Measurements from ENCODE around the gene SCYL1. TPM values are rescaled to one million over a fixed set of nuclear protein-coding genes. Genes with fewer than 3 reads are reported as not detected.
A peak's percentile ranks its signal among the peaks of the same experiment; 100 is the strongest.

Gene SCYL1
- total RNA-seq, 1 experiment from 2014 or later, result 54.7 TPM

GRCh38 chr11:65492387-65492636, 32.6 kb upstream of the SCYL1 start:
- Histone ChIP-seq H3K27ac (ENCODE audit: insufficient read length, low read depth, low read length) (no peak overlapping the region), H3K9me3 (ENCODE audit: control insufficient read depth, low read depth, low read length) (no peaks in the 10 kb centered on the region), H2BK20ac (ENCODE audit: low read depth, low read length, poor library complexity, severe bottlenecking) (no peak overlapping the region), H3K14ac (ENCODE audit: insufficient read depth, low read length) (no peak overlapping the region), H4K8ac (replicated peaks; ENCODE audit: insufficient read length, low read depth, low read length) (no peak overlapping the region), H3K23ac (ENCODE audit: insufficient read length, low read depth, low read length) (no peak overlapping the region), H3K4ac (ENCODE audit: low read depth, low read length) (no peak overlapping the region), H2AFZ (ENCODE audit: low read length) (no peak overlapping the region), H3K4me2 (ENCODE audit: insufficient read depth, insufficient read length, low read length) (no peak overlapping the region), H3K27me3 (ENCODE audit: insufficient read depth, low read length) (no peaks in the 10 kb centered on the region), H2AK5ac (ENCODE audit: insufficient read length, low read length) (no peak overlapping the region), H3K4me1 (ENCODE audit: insufficient read depth, low read length) (peaks cover 30% of the 10 kb centered on the region; the same call in 1 of the 2 replicates), H3T11ph (ENCODE audit: low read length) (no peak overlapping the region), H4K20me1 (ENCODE audit: control insufficient read depth, insufficient read depth, insufficient read length) (no peaks in the 10 kb centered on the region), H3K79me2 (ENCODE audit: insufficient read depth, low read length) (no peaks in the 10 kb centered on the region), H2BK12ac (ENCODE audit: insufficient read length, low read depth, low read length) (peak overlapping the region; percentile 42), H3K9ac (ENCODE audit: extremely low read depth, insufficient read length, low read length) (no peak overlapping the region), H4K91ac (ENCODE audit: insufficient read length, low read depth, low read length) (no peak overlapping the region), H3K23me2 (ENCODE audit: insufficient read length, low read depth, low read length, poor library complexity, severe bottlenecking) (peaks cover 16% of the 10 kb centered on the region), H3K79me1 (ENCODE audit: insufficient read depth, low read depth, low read length, poor library complexity, severe bottlenecking) (no peaks in the 10 kb centered on the region), H3K18ac (ENCODE audit: insufficient read length, low read depth, low read length) (peak overlapping the region; percentile 39), H2BK15ac (ENCODE audit: low read depth, low read length) (no peak overlapping the region), H3K56ac (ENCODE audit: insufficient read length, low read depth, low read length) (no peak overlapping the region), H2BK120ac (ENCODE audit: low read depth, low read length, poor library complexity, severe bottlenecking) (no peak overlapping the region), H2BK5ac (ENCODE audit: insufficient read length, low read length) (no peak overlapping the region), H4K5ac (ENCODE audit: insufficient read length, low read depth, low read length) (no peak overlapping the region)
- WGBS (ENCODE audit: extremely low coverage, insufficient read length, low lambda C conversion rate), result no CpG with 5 or more reads among the region's 4 CpGs
- DNase-seq, result no peak
- Mint-ChIP-seq H3K27me3 (ENCODE audit: low read depth) (peaks cover 2% of the 10 kb centered on the region; the same call in 1 of the 2 replicates), H3K4me1 (peaks cover 80 to 82% of the 10 kb centered on the region in 2 experiments), H3K36me3 (ENCODE audit: insufficient read depth in 1 of 3, low read depth in 3 of 3) (no peaks in the 10 kb centered on the region; a peak in 1 of 7 replicates), H3K4me3 (peak overlapping the region in 1 of 2 experiments; percentile 62; a peak in 1 of 5 replicates), H3K27ac (peak overlapping the region in 2 of 3 experiments; percentile 72 to 92; a peak in 4 of 7 replicates), H3K9me3 (no peaks in the 10 kb centered on the region; a peak in 1 of 5 replicates)
- TF ChIP-seq, protein P1, sequence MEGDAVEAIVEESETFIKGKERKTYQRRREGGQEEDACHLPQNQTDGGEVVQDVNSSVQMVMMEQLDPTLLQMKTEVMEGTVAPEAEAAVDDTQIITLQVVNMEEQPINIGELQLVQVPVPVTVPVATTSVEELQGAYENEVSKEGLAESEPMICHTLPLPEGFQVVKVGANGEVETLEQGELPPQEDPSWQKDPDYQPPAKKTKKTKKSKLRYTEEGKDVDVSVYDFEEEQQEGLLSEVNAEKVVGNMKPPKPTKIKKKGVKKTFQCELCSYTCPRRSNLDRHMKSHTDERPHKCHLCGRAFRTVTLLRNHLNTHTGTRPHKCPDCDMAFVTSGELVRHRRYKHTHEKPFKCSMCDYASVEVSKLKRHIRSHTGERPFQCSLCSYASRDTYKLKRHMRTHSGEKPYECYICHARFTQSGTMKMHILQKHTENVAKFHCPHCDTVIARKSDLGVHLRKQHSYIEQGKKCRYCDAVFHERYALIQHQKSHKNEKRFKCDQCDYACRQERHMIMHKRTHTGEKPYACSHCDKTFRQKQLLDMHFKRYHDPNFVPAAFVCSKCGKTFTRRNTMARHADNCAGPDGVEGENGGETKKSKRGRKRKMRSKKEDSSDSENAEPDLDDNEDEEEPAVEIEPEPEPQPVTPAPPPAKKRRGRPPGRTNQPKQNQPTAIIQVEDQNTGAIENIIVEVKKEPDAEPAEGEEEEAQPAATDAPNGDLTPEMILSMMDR (conservative IDR thresholded peaks at IDR 0.05), result no peak
